Transverse colon (tissue), 4 donors: ENCODE data around the gene WDR37. TPM values are rescaled to one million over a fixed set of nuclear protein-coding genes. Genes with fewer than 3 reads are reported as not detected.

ENCODE experiments used
- DNase-seq: peaks from one replicate; pipeline ENCODE4 v3.0.0-alpha.2; 2019
- H3K27ac ChIP-seq, 4 donors: fragments of 200-600 bp; sonication (generic); 2 replicates each; pipeline ENCODE4 v1.5.1; 2016 to 2018; ENCODE audit warnings: inconsistent platforms in 4 of 4
- H3K27me3 ChIP-seq: fragments of 200-600 bp; sonication (generic); 2 replicates; pipeline ENCODE4 v1.5.1; 2017; ENCODE audit warnings: inconsistent platforms
- H3K36me3 ChIP-seq, 4 donors: fragments of 200-600 bp; sonication (generic); 2 replicates each; pipeline ENCODE4 v1.5.1; 2017 to 2019; ENCODE audit warnings: inconsistent platforms in 4 of 4
- H3K4me1 ChIP-seq, 4 donors: fragments of 200-600 bp; sonication (generic); 2 replicates each; pipeline ENCODE4 v1.5.1; 2017 to 2020; ENCODE audit warnings: inconsistent platforms in 4 of 4
- H3K4me3 ChIP-seq, 4 donors: fragments of 200-600 bp; sonication (generic); 1 replicate in 1 of 4; 2 replicates in 3 of 4; pipeline versions ENCODE4 v1.5.1 to v1.6.1; 2017 to 2019; ENCODE audit warnings: inconsistent platforms in 4 of 4
- H3K9me3 ChIP-seq, 2 donors: fragments of 200-600 bp; sonication (generic); 2 replicates each; pipeline ENCODE4 v1.5.1; 2017 to 2019; ENCODE audit warnings: inconsistent platforms in 2 of 2
- CTCF ChIP-seq, 5 experiments: fragments of 200-600 bp in 3 of 5; fragments of 450-650 bp in 2 of 5; sonication (generic) in 3 of 5; IDR thresholded peaks; 1 replicate in 2 of 5; 2 replicates in 3 of 5; pipeline ENCODE4 v1.5.1; 2016 to 2017; ENCODE audit warnings: antibody characterized with exemption in 5 of 5, inconsistent platforms in 3 of 5, mild to moderate bottlenecking in 2 of 5, moderate library complexity in 1 of 5
- EP300 ChIP-seq: sonication (generic); formaldehyde crosslinking; IDR thresholded peaks from one replicate; pipeline ENCODE4 v1.6.1; 2017; ENCODE audit warnings: antibody characterized with exemption, low read depth
- POLR2A ChIP-seq: fragments of 450-650 bp; IDR thresholded peaks from one replicate; pipeline ENCODE4 v1.6.1; 2016; ENCODE audit warnings: antibody characterized with exemption, mild to moderate bottlenecking, moderate library complexity
- POLR2AphosphoS5 ChIP-seq, 3 donors: sonication (generic); formaldehyde crosslinking; IDR thresholded peaks; one replicate each; pipeline ENCODE4 v1.6.1; 2016; ENCODE audit warnings: antibody characterized with exemption in 3 of 3
- WGBS, 2 donors: methylation state at CpG; one replicate each; pipeline ENCODE4 v1.1.5; 2018; ENCODE audit warnings: low coverage in 1 of 2; 5-methylcytosine and 5-hydroxymethylcytosine counted together
- in situ Hi-C, 4 donors: fragments of 200-750 bp; cut with MboI; loops; one replicate each; pipeline versions ENCODE4 v1.15.0 to v1.15.1; 2017; ENCODE audit warnings: low sequenced_read_pairs in 3 of 4, low pct_ligation_motif_present in 1 of 4, low pct_unique_long_range_greater_than_20kb in 1 of 4
- intact Hi-C: fragments of 100-400 bp; cut with DNase I; formaldehyde crosslinking; loops from one replicate; pipeline ENCODE4 v1.15.1; 2023; ENCODE audit warnings: low total_unique reads
- total RNA-seq, 4 donors: library from RNA; depleted of rRNA; stranded (reverse); fragments of >200 nt; gene quantifications; one replicate each; pipeline ENCODE4 v1.1.0, GENCODE V29; 2016

Gene WDR37
- total RNA-seq, 4 donors from 2014 or later = 14.5 to 22.1 (median 19.7) TPM

- Histone ChIP-seq H3K4me3 (no peak overlapping the region), H3K9me3 (peaks cover under 1 to 5% of the 10 kb centered on the region in 2 donors), H3K36me3 (no peaks in the 10 kb centered on the region), H3K4me1 (no peaks in the 10 kb centered on the region), H3K27me3 (no peaks in the 10 kb centered on the region), H3K27ac (no peak overlapping the region)
- TF ChIP-seq POLR2AphosphoS5 (IDR thresholded peaks at IDR 0.05) (no peak), POLR2A (no peak), CTCF (IDR thresholded peaks at IDR 0.05) (no peak), EP300 (no peak)
- intact Hi-C loops = no loop called here
- no peak for DNase-seq
- 53 to 80% methylated on average over 3 to 15 of the region's 15 CpGs for WGBS, 2 donors
- in situ Hi-C loops = no loop called here
These were observed 95.2 kb downstream of the WDR37 start for GRCh38 chr10:1151076-1152033.

DNA sequence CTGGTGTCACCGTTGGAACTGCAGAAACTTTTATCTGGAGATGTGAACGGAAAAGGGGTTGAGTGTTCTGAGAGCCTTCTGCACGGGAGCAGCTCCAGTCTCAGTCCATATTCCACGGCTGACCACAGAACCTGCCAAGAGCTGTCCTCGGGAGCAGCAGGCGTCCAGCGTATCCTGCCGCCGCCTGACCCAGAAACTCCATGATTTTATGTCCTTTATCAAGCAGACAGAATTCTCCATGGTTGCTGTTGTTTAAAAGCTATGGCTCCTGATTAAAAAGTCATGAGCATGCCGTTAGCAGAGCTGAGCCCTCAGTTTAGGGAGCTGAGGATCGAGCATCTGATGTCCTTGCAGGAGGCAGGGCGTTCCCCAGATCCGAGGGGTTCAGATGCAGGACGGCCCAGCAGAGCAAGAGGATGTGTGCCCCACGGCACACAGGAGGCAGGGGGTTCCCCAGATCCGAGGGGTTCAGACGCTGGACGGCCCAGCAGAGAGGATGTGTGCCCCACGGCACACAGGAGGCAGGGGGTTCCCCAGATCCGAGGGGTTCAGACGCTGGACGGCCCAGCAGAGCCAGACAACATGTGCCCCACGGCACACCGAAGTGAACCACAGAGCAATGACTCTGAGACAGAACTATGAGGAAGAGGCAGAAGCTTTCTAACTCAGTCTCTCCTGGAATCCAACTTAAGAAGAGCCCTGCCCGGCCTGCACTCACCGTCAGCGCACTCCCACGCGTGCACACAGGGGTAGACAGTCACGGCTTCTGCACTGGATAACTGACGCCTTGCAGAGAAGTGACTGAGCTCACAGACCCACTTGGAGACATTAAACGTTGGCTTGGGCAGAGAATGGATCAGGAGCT, 96.4 kb downstream of the WDR37 start:
- in situ Hi-C loops = no loop called here

DNA sequence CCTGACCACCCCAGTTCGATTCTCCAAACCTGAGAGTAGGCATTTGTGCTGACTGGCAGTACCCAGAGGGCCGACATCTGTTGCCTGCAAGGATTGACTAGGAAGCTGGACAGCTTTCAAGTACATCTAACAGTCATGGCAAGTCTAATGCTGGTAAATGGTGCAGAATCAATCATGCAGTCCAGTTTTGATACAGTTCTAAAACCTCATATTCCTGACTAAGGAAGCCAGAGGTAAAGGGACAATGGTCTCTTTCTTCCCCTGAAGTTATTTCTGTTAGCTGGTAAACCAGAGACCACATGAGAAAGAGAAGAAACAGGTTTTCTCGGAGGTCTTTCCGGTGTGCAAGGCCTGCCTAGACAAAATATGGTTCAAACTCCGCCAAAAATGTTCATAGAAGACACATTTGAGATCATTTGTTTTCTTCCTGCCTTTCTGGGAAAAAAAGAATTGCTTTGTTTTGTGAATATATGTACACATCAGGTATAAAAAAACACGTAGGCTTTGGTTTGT, 97.1 kb downstream of the WDR37 start:
- no peak overlapping the region for H3K27ac ChIP-seq
- no peaks in the 10 kb centered on the region for H3K36me3 ChIP-seq
- no peaks in the 10 kb centered on the region for H3K27me3 ChIP-seq
- TF ChIP-seq EP300 (no peak), CTCF (IDR thresholded peaks at IDR 0.05) (no peak), POLR2A (no peak), POLR2AphosphoS5 (IDR thresholded peaks at IDR 0.05) (no peak)
- intact Hi-C loops (no loop called here), in situ Hi-C loops (no loop called here)
- H3K4me3 ChIP-seq = no peak overlapping the region
- H3K9me3 ChIP-seq = no peaks in the 10 kb centered on the region
- no peaks in the 10 kb centered on the region for H3K4me1 ChIP-seq
- DNase-seq = no peak
- WGBS, 2 donors = 79 to 90% methylated on average over 4 to 6 of the region's 6 CpGs

More for the DNA sequence above, 96.4 kb downstream of the WDR37 start:
- WGBS, 2 donors = 60 to 84% methylated on average over 1 to 32 of the region's 32 CpGs
- H3K27ac ChIP-seq = no peak overlapping the region
- no peak overlapping the region for H3K4me3 ChIP-seq
- no peaks in the 10 kb centered on the region for H3K4me1 ChIP-seq
- intact Hi-C loops = no loop called here
- H3K36me3 ChIP-seq = no peaks in the 10 kb centered on the region
- DNase-seq = no peak
- no peaks in the 10 kb centered on the region for H3K9me3 ChIP-seq
- no peaks in the 10 kb centered on the region for H3K27me3 ChIP-seq
- TF ChIP-seq POLR2A (no peak), POLR2AphosphoS5 (IDR thresholded peaks at IDR 0.05) (no peak), EP300 (no peak), CTCF (IDR thresholded peaks at IDR 0.05) (no peak)
